ENCODE measurements around the gene ZNF106.

The ZNF106 gene

GRCh38 chr15:42373274-42373673 is 117.7 kb downstream of the ZNF106 start:
- in situ Hi-C loops (cut with MboI; ENCODE audit: low sequenced_read_pairs): no loop called here

- in situ Hi-C loops (cut with MboI; ENCODE audit: low sequenced_read_pairs): no loop called here
These were observed 119.8 kb downstream of the ZNF106 start for GRCh38 chr15:42371096-42371495.

GRCh38 chr15:42368096-42368495 is 122.8 kb downstream of the ZNF106 start:
- in situ Hi-C loops (cut with MboI; ENCODE audit: low sequenced_read_pairs): no loop called here

GRCh38 chr15:42367041-42367440 is 123.9 kb downstream of the ZNF106 start:
- in situ Hi-C loops (cut with MboI; ENCODE audit: low sequenced_read_pairs): no loop called here

GRCh38 chr15:42365921-42366550 is 124.9 kb downstream of the ZNF106 start:
- in situ Hi-C loops (cut with MboI; ENCODE audit: low sequenced_read_pairs): no loop called here

- in situ Hi-C loops (cut with MboI; ENCODE audit: low sequenced_read_pairs): no loop called here
These were observed 126.4 kb downstream of the ZNF106 start for GRCh38 chr15:42364529-42364928.

GRCh38 chr15:42363942-42364341 is 127.0 kb downstream of the ZNF106 start:
- in situ Hi-C loops (cut with MboI; ENCODE audit: low sequenced_read_pairs): no loop called here

GRCh38 chr15:42363487-42363886 is 127.5 kb downstream of the ZNF106 start:
- in situ Hi-C loops (cut with MboI; ENCODE audit: low sequenced_read_pairs): no loop called here

All from HL-60/S4 treated with retinoic acid at 250 ng/mL for 4 days and 3 days (cell line).